WTC11 (cell line): Measurements from ENCODE around the gene BTN2A1. TPM values are rescaled to one million over a fixed set of nuclear protein-coding genes. Genes with fewer than 3 reads are reported as not detected.

Experiments
- AFF4 ChIP-seq: sonication (generic); formaldehyde crosslinking; IDR thresholded peaks from 2 replicates; pipeline ENCODE4 v1.8.1; 2023; ENCODE audit warnings: mild to moderate bottlenecking, missing genetic modification reagents, borderline replicate concordance
- AR ChIP-seq: fragments of 250-450 bp; sonication (Bioruptor Pico); IDR thresholded peaks from 2 replicates; pipeline ENCODE4 v1.9.0; 2021; ENCODE audit warnings: mild to moderate bottlenecking
- ATF2 ChIP-seq: sonication (generic); formaldehyde crosslinking; IDR thresholded peaks from 2 replicates; pipeline ENCODE4 v1.8.1; 2022; ENCODE audit warnings: low read depth, missing genetic modification reagents, borderline replicate concordance
- CREM ChIP-seq: sonication (generic); formaldehyde crosslinking; IDR thresholded peaks from 2 replicates; pipeline ENCODE4 v1.8.1; 2022; ENCODE audit warnings: mild to moderate bottlenecking, missing genetic modification reagents, moderate library complexity
- ERG ChIP-seq: fragments of 250-450 bp; sonication (Bioruptor Pico); IDR thresholded peaks from 2 replicates; pipeline ENCODE4 v1.8.0; 2021; ENCODE audit warnings: mild to moderate bottlenecking
- ESRRA ChIP-seq: sonication (generic); formaldehyde crosslinking; IDR thresholded peaks from 2 replicates; pipeline ENCODE4 v1.8.1; 2022; ENCODE audit warnings: mild to moderate bottlenecking, missing genetic modification reagents, borderline replicate concordance
- FOXP1 ChIP-seq: sonication (generic); formaldehyde crosslinking; IDR thresholded peaks from 2 replicates; pipeline ENCODE4 v1.8.0; 2022; ENCODE audit warnings: missing genetic modification reagents, mild to moderate bottlenecking, moderate library complexity, borderline replicate concordance
- FOXP4 ChIP-seq: sonication (generic); formaldehyde crosslinking; IDR thresholded peaks from 2 replicates; pipeline ENCODE4 v1.8.0; 2022; ENCODE audit warnings: mild to moderate bottlenecking, missing genetic modification reagents
- GABPB1 ChIP-seq: sonication (generic); formaldehyde crosslinking; IDR thresholded peaks from 2 replicates; pipeline ENCODE4 v1.8.1; 2023; ENCODE audit warnings: mild to moderate bottlenecking, missing genetic modification reagents
- HMGA2 ChIP-seq: fragments of 250-450 bp; sonication (Bioruptor Pico); IDR thresholded peaks from 2 replicates; pipeline ENCODE4 v1.4.0; 2021; ENCODE audit warnings: mild to moderate bottlenecking, moderate library complexity
- NR1H2 ChIP-seq: sonication (generic); formaldehyde crosslinking; IDR thresholded peaks from 2 replicates; pipeline ENCODE4 v1.9.0; 2021; ENCODE audit warnings: mild to moderate bottlenecking, moderate library complexity, missing genetic modification reagents
- NR2C2 ChIP-seq: sonication (generic); formaldehyde crosslinking; IDR thresholded peaks from 2 replicates; pipeline ENCODE4 v1.8.0; 2022; ENCODE audit warnings: mild to moderate bottlenecking, missing genetic modification reagents
- PRRX2 ChIP-seq: fragments of 250-450 bp; sonication (Bioruptor Pico); IDR thresholded peaks from 2 replicates; pipeline ENCODE4 v1.8.0; 2021; ENCODE audit warnings: mild to moderate bottlenecking
- TEAD1 ChIP-seq: sonication (generic); formaldehyde crosslinking; IDR thresholded peaks from 2 replicates; pipeline ENCODE4 v1.8.0; 2022; ENCODE audit warnings: mild to moderate bottlenecking, missing genetic modification reagents
- TEAD4 ChIP-seq: sonication (generic); formaldehyde crosslinking; IDR thresholded peaks from 2 replicates; pipeline ENCODE4 v1.8.0; 2022; ENCODE audit warnings: mild to moderate bottlenecking, missing genetic modification reagents
- USF1 ChIP-seq: sonication (generic); formaldehyde crosslinking; IDR thresholded peaks from 2 replicates; pipeline ENCODE4 v1.8.0; 2022; ENCODE audit warnings: mild to moderate bottlenecking, missing genetic modification reagents
- ZBTB21 ChIP-seq: sonication (generic); formaldehyde crosslinking; IDR thresholded peaks from 2 replicates; pipeline ENCODE4 v1.8.1; 2023; ENCODE audit warnings: mild to moderate bottlenecking, missing genetic modification reagents, borderline replicate concordance
- ZNF416 ChIP-seq: fragments of 250-450 bp; sonication (Bioruptor Pico); IDR thresholded peaks from 2 replicates; pipeline ENCODE4 v1.9.0; 2021; ENCODE audit warnings: mild to moderate bottlenecking, inconsistent platforms
- total RNA-seq: library from RNA; stranded (reverse); gene quantifications from 3 replicates; pipeline ENCODE4 v1.2.3, GENCODE V29; 2021

BTN2A1 gene
- total RNA-seq, 1 experiment from 2014 or later: 9.9 TPM

GRCh38 chr6:26501482-26501986 lies 43.8 kb downstream of the BTN2A1 start (continued):
- TF ChIP-seq ERG (CRISPR knock-in tag) (no peak), NR1H2 (CRISPR knock-in tag) (no peak; the same call in 1 of the 2 replicates), FOXP1 (CRISPR knock-in tag) (peak; percentile 98), ZBTB21 (CRISPR knock-in tag) (no peak), TEAD1 (CRISPR knock-in tag) (peak; percentile 90), ZNF416 (CRISPR knock-in tag) (no peak), USF1 (CRISPR knock-in tag) (peak; percentile 56; the same call in 1 of the 2 replicates), PRRX2 (no peak), CREM (CRISPR knock-in tag) (no peak; the same call in 1 of the 2 replicates), AR (CRISPR knock-in tag) (no peak), GABPB1 (CRISPR knock-in tag) (no peak), TEAD4 (0 out of 2 replicates have a peak, but pooled peaks have one; percentile 67), HMGA2 (CRISPR knock-in tag) (no peak), NR2C2 (peak; percentile 47; the same call in 1 of the 2 replicates), FOXP4 (peak; percentile 80), ATF2 (CRISPR knock-in tag) (0 out of 2 replicates have a peak, but pooled peaks have one; percentile 75), ESRRA (CRISPR knock-in tag) (peak; percentile 91; the same call in 1 of the 2 replicates), AFF4 (CRISPR knock-in tag) (no peak)
